NCI-H2029 (cell line): ENCODE measurements around the gene FOXK2.

Source experiments
- DNase-seq: peaks from one replicate; lab custom pipeline; 2025; lab: John Stamatoyannopoulos, UW

FOXK2 gene

DNA sequence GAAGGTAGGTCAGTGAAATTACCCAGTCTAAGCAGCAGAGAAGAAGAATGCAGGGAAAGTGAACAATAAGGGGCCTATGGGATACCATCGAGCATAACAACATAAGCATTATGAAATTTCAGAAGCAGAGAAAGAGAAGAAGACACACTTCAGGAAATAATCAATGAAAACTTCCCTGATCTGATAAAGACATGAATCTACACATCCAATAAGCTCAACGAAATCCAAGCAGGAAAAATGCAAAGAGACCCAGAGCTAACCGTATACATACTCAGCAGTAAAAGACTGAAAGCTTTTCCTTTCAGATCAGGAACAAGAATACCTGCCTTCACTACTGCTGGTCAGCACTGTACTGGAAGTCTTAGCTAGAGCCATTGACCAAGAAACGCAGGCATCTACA lies 90.1 kb downstream of the FOXK2 start:
- DNase-seq, result no peak

DNA sequence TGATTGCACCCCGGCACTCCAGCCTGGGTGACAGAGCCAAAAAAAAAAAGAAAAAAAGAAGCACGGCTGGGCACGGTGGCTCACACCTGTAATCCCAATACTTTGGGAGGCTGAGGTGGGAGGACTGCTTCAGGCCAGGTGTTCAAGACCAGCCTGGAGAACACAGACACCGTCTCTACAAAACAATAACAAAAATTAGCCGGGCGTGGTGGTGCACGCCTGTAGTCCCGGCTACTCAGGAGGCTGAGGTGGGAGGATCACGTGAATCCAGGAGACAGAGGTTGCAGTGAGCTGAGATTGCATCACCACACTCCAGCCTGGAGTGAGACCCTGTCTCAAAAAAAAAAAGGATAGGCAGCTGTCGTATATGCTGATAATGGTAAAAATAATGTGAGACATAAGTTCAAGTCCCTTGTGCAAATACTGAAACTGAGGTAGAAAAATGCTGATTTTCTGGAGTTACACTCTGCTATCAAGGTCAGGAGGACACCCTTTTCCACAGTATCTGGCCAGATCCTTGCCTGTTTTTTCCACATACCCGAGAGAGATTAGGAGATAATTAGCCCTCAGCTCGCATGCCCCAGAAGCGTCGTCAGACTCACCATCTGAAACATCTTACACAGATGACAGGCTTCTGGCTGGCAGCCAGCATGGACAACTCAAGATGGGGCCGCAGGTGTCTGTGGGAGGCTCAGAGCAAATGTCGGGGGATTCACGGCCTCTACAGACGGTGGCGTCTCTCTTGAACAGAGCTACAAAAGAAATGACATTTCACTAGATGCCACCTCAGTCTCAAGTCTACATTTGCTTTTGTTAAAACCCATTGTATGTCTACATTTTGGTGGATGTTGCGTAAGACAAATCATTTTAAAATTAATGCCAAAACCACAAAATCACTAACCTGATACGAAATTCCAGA lies 91.9 kb downstream of the FOXK2 start:
- DNase-seq, result no peak

DNA sequence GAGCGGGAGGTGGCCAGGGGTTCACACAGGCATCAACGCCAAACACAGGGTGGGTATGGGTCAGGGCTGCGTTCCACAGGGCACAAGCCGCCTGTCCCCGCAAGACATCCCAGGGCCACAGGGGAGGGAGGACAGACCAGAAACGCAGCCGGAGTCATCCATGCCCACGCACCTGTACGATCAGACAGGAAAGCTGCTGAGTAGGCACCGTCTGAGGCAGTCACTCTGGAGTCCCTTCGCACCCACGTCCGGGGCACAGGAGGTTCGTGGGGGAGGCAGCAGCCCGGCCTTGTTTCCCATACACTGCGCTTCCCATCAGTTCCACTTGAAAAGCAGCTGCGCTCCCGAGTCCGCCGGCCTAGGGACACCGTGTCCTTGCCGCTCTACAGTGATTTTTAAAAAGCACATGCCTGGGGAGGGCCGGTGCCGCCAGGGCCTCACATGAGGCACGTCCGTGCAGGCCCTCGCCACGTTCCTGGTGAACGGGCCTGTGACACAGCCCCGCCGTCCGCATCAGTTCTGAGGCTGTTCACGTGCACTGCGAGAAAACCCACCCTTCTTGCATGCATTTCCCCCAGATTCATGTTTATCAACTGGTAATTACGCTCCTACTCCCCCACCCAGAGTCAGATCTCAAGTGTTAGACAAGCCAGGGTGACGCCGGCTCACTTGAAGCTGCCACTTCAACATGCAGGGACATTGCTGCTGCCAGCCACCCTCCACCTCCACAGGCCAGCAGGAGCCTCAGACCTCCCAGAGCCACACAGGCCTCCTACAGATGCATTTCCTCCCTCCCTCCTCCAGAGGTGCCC lies 94.0 kb downstream of the FOXK2 start:
- no peak for DNase-seq

DNA sequence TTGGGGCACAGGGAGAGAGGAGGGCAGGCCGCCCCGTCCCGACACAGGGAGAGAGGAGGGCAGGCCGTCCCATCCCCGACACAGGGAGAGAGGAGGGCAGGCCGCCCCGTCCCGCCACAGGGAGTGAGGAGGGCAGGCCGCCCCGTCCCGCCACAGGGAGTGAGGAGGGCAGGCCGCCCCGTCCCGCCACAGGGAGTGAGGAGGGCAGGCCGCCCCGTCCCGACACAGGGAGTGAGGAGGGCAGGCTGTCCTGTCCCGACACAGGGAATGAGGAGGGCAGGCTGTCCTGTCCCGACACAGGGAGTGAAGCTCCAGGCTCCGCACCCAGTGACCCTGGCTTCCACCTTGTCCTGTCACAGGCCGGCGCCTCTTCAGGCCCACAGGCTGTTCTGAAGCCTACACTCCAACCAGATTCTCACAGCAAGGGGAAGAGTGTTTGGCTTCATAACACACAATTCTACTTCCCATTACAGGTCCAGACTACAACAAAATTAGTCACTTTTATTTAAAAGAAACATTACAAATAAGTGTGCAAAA lies 94.6 kb downstream of the FOXK2 start:
- no peak for DNase-seq

DNA sequence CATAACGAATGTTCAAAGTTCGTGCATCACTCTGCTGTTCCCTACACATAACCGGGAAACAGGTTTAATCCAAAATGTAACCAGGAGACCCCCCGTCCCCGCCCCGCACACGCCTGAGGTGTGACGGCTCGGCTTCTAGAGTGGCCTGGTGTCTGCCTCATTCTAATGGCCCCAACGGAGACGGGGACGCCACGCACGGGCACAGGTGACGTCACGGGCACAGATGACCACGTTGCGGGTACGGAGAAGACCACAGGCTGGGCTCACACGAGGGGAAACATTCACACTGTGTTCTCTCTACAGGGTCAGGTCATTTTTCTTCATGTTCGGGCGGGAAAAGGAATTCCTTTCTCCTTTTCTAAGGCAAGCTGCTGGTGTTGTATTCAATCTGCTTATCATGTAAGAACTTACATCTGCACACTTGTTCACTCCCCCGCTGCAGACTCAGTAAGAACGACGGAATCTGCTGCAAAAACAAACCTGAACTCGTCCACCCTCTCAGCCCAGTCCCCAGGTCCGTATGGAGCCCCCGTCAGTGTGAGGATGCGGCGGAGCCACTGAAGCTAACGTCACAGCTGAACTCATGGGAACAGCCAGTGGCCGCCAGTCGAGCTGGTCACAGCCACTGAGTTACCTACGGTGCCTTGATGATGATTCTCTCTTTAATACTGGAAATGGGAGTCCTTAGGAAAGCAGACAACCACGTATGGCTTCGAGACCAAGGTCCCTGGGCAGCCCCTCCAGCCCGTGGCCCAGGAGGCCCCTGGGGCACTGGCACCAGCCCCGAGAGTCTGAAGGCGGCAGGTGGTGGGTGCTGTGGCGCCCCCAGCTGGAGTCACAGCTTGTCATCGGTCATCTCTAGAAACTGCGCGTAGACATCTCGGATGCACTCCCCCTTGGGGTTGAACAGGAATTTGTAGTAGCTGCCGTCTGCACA lies 95.8 kb downstream of the FOXK2 start:
- DNase-seq, result no peak

DNA sequence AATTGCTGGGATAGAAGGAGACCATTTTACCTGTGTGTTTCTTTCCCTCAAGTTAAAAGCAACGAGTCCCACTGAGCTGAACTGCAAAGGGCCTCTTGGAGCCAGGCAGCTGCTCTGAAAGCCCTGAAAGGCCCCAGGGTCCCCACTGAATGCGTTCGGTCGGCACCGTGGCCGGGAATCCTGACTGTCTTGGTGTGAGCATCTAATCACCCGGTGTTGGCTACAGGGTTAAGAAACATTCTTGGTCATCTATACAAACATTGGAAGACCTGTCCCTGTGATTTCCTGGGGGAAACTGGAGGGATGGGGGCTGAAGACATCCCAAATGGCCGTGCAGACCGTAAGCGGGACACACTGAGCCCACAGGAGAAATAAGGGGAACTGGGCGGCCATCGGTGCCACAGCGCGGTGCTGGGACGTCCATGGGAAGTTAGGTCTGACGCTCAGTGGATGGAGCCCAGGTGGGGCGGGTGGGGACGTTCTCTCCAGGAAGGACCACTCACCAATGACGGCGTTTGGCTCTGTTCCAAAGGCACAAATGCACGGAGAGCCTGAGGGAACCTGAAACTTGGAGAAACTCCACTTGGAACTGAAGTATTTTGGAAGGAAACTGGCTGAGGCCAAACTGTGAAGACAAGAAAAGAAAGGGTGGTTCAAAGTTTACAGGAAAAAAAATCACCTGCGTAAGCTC lies 96.6 kb downstream of the FOXK2 start:
- DNase-seq, result no peak

DNA sequence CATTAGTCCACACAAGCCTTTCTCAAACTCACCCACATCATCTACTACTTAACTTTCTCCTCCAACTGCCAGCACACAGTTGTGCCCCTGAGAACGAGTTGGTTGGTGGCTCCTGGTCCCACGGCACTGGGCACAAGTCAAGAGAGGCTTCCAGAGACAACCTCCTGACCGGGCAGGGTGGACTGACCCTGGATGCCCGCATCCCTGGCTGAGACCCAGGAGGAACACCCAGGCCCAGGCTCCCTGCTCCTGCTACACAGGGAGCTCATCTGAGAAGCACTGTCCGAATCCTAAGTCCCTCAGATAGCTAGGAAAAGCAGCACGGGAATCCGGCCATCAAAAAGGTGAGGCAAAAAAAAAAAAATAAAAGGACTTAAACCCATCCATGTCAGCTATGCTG lies 99.7 kb downstream of the FOXK2 start:
- DNase-seq, result no peak

DNA sequence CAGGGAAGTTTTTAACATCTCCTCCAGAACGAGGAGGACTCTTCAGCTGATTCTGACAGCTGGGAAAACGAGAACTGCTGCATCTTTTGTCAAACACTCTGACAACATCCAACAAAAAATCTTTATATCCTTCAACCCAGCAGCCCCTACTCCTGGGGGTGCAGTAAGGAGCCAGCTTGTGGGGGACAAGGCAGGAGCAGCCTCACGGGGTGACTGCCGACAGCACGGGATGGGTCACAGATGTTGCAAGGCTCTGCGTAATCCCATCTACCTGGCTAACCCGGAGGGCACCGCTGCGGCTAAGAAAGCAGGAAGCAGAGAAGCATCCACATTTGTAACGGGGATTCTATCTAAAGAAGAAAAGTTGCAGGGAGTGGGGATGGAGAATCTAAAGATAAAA lies 100.1 kb downstream of the FOXK2 start:
- no peak for DNase-seq

DNA sequence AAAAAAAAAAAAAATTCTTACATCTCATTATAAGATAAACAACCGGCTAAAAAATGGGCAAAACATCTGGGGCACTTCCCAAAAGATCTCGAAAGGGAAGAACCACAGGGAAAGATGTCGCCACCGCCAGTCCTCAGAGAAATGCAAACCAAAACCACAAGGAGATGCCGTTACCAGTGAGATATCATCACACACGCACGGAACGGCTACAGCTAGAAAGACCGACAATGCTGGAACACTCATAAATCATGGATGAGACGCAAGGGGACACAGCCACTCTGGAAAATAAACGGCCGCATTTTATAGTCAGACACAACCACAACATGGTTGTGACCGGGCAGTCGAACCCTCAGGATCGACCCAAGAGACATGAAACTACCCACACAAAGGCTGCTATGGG lies 104.2 kb downstream of the FOXK2 start:
- DNase-seq, result no peak

DNA sequence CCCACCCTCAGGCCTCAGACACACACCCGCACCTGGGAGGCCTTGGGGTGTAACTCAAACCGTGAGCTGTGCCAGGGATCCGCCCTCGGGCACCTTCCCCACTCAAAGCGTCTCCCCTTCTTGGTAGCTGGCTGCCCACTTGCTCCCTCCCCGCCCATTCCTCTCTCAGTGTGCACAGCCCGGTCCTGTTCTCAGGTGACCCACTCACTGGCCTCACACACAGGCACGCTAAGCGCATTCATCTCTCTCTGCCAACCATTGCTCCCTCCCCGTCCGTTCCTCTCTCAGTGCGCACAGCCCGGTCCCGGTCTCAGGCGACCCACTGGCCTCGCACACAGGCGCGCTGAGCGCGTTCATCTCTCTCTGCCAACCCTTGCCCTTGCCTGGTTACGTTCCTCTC lies 107.9 kb downstream of the FOXK2 start:
- no peak for DNase-seq

DNA sequence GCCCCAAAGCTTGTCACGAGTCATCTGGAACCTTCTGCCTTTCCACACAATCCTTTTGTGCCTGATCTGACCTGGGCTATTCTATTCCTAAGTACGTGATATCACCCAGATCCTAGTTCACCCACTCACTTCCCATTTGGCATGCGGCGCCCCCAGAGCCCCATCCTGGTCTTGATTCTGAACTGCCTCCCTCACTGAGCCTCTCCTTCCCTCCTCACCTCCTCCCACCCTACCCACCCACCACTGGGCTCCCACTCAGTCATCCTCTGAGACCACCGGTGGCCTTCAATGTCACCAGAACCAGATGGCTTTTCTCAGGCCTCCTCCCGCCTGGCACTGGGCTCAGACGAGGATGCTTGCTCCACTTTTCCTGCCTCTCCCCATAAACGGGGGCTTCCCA lies 110.2 kb downstream of the FOXK2 start:
- no peak for DNase-seq

DNA sequence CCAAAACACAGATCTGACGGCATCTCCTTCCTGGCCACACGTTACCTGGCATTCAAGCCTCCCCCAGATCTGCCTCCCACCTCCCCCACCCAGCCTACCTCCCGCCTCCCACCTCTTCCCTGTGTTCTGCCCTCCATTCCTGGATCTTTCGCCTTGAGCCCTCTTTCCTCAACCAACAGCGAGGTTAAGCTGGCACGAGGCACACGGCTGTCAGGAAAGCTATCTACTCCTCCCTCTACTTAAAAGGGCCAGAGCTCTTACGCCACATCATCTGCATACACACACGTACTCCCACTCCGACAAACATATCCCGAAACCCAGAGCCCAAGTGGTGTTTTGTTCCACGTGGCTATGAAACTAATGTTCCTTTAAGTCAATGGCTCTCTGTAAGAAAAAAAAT lies 110.7 kb downstream of the FOXK2 start:
- no peak for DNase-seq

DNA sequence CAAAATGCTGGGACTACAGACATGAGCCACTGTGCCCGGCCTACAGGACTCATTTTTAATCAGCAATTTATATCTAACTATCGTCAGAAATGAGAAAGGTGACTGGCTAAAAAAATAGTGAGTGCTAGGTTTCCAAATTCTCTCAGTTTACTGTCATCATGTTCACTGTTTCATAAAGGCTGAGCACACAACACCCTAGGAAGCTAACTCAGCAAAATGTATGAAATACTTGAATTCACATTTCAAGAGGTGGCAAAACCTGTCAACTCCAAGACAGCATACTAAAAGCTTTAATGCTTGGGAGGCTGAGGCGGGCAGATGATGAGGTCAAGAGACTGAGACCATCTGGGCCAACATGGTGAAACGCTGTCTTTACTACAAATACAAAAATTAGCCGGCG lies 112.0 kb downstream of the FOXK2 start:
- no peak for DNase-seq

DNA sequence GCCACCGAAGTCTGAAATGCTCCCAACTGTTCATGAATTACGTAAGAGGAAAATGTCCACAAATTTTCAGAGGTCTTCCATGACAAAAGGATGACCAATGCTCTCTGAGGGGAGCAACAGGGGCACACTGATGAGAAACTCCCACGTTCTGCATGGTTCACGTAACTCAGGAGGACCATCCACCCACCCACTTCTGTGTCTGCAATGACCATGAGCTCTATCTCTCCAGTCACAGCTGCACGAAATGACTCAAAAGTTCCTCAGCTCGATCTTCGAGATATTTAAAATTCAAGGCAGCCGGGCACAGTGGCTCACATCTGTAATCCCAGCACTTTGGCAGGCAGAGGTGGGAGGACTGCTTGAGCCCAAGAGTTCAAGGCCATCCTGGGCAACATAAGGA lies 112.9 kb downstream of the FOXK2 start:
- DNase-seq, result no peak

DNA sequence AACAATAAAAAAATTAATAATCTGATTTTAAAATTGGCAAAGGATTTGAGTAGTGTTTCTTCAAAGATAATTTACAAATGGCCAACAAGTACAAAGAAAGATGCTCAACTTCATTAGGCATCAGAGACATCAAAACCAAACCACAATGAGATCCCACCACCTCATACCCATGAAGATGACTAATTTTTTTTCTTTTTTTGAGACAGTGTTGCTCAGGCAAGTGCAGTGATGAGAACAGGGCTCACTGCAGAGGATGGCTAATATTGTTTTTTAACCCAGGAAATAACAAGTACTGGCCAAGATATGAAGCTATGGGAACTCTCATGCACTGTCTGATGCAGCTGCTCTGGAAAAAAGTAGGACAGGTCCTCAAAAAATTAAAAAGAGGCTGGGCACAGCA lies 113.8 kb downstream of the FOXK2 start:
- DNase-seq, result no peak

DNA sequence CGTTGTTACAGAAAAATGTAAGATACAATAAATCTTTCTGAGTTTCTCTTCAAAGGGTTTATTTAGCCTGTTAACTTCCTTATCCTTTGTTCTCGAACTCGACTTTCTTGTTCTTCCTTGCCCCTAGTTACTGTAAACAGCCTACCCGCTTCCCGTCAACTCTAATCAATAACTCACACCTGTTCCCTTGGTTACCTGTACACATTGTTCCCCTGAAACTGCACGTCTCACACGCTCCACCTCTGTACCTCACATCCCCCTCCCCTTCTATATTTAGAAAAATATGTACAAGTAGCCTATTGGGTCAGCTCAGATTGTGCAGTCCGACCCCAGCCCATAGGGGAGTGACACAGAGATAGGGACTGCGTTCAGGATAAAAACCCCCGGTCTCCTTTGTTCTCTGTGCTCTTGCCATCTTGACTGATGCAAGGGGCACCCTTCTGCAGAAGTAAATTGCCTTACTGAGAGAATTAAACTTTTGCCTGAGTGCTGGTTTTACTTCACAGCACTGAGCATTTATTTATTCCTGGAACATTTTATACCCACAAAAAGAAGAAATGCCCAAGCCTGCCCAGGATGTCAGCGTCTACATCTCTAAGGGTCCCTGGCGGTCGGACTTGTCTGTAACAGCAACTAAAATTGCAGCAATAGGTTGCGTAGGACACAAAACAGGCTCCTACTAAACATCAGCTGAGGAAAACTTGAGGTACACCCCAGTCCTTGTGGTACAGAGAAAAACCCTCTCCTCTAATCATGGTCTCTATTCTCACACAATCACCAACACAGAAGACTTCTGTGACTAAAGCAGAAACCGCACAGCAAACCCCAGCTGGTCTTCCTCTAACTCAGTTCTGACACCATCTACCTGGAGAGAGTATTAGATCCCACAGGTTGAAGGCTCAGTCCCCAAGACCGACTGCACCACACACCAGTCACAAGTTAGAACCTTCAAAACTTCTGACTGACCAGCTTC lies 117.4 kb downstream of the FOXK2 start:
- DNase-seq, result peak; percentile 20

DNA sequence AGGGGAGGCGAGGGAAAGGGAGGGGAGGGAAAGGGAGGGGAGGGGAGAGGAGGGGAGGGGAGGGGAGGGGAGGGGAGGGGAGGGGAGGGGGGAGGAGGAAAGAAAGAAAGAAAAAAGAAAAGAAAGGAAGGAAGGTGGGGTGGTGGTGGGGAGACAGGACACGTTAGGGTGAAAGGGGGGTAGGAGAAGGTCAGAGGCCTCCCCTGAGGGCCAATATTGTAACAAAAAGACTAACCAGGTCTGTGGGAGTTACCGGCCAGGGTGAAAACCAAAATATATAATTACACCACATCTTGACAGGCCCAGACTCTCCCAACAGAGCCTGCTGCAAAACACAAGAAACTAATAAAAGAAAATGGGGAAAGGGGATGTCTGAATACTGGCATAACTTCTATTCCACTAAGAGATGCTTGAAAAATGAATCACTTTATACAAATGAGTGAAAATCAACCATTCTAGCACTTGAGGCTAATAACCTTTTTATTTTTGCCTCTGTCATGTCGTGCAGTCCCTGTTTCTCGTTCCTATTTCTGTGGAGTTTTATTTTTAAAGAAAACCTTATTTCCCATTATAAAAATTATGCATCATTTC lies 118.7 kb downstream of the FOXK2 start:
- no peak for DNase-seq

DNA sequence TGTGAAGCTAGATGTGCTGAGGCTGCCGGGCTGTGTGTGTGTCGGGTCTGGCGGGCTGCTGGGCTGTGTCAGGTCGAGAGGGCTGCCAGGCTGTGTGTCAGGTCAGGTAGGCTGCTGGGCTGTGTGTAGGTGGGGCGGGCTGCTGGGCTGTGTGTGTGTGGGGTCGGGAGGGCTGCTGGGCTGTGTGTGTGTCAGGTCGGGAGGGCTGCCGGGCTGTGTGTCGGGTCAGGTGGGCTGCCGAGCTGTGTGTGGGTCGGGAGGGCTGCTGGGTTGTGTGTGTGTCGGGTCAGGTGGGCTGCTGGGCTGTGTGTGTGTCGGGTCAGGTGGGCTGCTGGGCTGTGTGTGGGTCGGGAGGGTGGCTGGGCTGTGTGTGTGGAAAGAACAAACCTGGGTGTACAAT lies 120.1 kb downstream of the FOXK2 start:
- no peak for DNase-seq

DNA sequence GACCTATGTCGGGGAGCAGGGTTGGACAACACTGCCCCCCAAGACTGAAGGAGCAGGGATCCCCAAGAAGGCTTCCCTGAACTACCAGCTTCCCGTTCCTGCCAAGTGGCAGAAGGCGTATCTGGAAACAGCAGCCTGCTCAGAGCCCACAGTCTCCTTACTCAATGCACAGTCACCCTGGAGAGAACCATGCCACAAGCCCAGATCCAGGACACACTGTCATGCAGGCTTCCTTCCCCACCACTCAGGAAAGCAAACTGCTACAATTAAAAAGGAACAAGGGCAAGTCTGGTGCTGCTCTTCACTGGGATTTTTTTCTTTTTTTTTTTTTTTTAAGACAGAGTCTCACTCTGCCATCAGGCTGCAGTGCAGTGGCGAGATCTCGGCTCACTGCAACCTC lies 120.5 kb downstream of the FOXK2 start:
- no peak for DNase-seq

DNA sequence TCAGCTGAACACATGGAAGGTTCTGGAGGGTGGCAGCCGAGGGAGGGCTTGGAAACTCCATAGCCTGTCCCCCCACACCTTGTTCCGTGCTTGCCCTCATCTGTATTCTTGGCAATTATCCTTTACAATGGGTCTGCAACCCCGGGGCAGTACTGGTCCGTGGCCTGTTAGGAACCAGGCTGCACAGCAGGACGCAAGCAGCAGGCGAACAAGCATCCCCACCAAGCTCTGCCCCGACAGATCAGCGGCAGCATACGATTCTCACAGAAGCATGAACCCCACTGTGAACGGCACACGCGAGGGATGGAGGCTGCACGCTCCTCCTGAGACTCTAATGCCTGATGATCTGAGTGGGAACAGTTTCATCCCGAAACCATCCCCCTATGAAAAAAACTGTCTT lies 122.5 kb downstream of the FOXK2 start:
- DNase-seq, result no peak
